ENCODE results near the gene SLC10A6. TPM values are rescaled to one million over a fixed set of nuclear protein-coding genes. Genes with fewer than 3 reads are reported as not detected.

SLC10A6 gene
- total RNA-seq, 1 donor from 2014 or later, result 0.69 TPM

DNA sequence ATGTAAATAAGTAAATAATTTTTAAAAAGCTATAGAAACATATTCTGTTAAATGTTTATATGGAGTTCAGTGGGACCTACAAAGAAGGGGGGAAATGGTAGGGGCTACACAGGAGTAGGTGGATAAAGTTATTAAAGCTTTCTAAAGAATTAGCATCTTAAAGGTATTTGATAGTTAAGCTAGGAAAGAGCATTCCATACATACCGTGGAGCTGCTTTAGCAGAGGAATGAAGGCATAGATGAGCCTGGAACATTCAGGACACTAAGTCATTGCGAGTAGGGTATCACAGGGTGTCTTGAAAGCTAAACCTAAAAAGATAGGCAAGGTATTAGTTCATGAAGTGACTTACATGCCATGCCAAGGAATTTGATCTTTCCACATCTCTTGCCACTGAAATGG is 60.4 kb downstream of the SLC10A6 start:
- intact Hi-C loops (cut with micrococcal nuclease), result no loop called here
- H3K27ac ChIP-seq (replicated peaks), result no peak overlapping the region
- no peak for DNase-seq
- no peak overlapping the region for H3K4me3 ChIP-seq
- no peaks in the 10 kb centered on the region for H3K4me1 ChIP-seq
- H3K36me3 ChIP-seq, result peaks cover 10% of the 10 kb centered on the region
- TF ChIP-seq, protein P1, sequence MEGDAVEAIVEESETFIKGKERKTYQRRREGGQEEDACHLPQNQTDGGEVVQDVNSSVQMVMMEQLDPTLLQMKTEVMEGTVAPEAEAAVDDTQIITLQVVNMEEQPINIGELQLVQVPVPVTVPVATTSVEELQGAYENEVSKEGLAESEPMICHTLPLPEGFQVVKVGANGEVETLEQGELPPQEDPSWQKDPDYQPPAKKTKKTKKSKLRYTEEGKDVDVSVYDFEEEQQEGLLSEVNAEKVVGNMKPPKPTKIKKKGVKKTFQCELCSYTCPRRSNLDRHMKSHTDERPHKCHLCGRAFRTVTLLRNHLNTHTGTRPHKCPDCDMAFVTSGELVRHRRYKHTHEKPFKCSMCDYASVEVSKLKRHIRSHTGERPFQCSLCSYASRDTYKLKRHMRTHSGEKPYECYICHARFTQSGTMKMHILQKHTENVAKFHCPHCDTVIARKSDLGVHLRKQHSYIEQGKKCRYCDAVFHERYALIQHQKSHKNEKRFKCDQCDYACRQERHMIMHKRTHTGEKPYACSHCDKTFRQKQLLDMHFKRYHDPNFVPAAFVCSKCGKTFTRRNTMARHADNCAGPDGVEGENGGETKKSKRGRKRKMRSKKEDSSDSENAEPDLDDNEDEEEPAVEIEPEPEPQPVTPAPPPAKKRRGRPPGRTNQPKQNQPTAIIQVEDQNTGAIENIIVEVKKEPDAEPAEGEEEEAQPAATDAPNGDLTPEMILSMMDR (IDR thresholded peaks at IDR 0.05; ENCODE audit: borderline replicate concordance), result no peak
- peaks cover 3% of the 10 kb centered on the region for H3K9me3 ChIP-seq (replicated peaks)
- H3K27me3 ChIP-seq (ENCODE audit: low read depth), result no peaks in the 10 kb centered on the region

DNA sequence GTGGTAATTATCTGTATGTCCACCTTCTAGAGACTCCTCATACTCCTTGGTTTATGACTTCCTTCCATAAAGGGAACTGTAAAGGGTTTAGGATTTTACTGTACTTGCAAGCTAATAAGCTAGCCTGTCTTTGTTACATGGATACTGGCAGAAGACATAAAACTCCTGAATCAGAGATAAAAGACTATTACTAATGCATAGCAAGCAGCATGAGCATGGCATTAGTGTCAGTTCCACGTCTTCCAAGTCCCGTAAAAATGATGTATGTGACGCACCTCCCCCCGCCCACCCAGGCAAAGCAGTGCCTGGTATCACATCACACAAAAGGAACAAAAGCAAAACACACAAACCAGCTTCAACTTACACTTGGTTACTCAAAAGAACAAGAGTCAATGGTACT is 71.0 kb downstream of the SLC10A6 start:
- intact Hi-C loops (cut with micrococcal nuclease), result no loop called here
- no peak overlapping the region for H3K27ac ChIP-seq (replicated peaks)
- H3K36me3 ChIP-seq, result no peaks in the 10 kb centered on the region
- H3K4me3 ChIP-seq, result no peak overlapping the region
- DNase-seq, result no peak
- no peaks in the 10 kb centered on the region for H3K27me3 ChIP-seq (ENCODE audit: low read depth)
- TF ChIP-seq, protein P1 (IDR thresholded peaks at IDR 0.05; ENCODE audit: borderline replicate concordance), result no peak
- H3K9me3 ChIP-seq (replicated peaks), result no peaks in the 10 kb centered on the region
- no peaks in the 10 kb centered on the region for H3K4me1 ChIP-seq

DNA sequence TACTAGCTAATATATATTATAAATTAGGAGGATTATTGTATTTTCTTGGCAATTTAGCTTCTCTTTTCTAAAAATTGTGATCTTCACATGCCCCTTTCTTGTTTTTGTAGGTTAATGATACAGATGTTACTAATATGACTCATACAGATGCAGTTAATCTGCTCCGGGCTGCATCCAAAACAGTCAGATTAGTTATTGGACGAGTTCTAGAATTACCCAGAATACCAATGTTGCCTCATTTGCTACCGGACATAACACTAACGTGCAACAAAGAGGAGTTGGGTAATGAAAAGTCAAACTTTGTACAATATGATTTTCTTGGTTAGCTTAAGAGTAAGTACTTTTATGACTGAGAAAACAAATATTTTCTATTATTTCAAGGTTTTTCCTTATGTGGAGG is 74.1 kb downstream of the SLC10A6 start:
- no peaks in the 10 kb centered on the region for H3K4me1 ChIP-seq
- no peak overlapping the region for H3K27ac ChIP-seq (replicated peaks)
- H3K36me3 ChIP-seq, result peaks cover 6% of the 10 kb centered on the region
- TF ChIP-seq, protein P1 (IDR thresholded peaks at IDR 0.05; ENCODE audit: borderline replicate concordance), result no peak
- H3K9me3 ChIP-seq (replicated peaks), result no peaks in the 10 kb centered on the region
- H3K4me3 ChIP-seq, result no peak overlapping the region
- intact Hi-C loops (cut with micrococcal nuclease), result no loop called here
- DNase-seq, result no peak
- no peaks in the 10 kb centered on the region for H3K27me3 ChIP-seq (ENCODE audit: low read depth)

Other genes starting within 250 kb of the SLC10A6 start
- gene C4orf36, start 43.0 kb upstream of the SLC10A6 start, total RNA-seq, result 0.96 TPM
- 67.9 TPM for gene AFF1, start 85.6 kb upstream of the SLC10A6 start, total RNA-seq